Fibroblast of lung (primary cell): ENCODE measurements around the gene SERPINB2.

Experiments used
- EZH2 ChIP-seq: IDR thresholded peaks from 2 replicates; pipeline ENCODE4 v1.5.1; 2012; ENCODE audit warnings: low read length, control low read depth, mild to moderate bottlenecking; ENCODE audit errors: missing control alignments
- TF ChIP-seq, protein P1 (sequence below), 2 donors: IDR thresholded peaks in 1 of 2; conservative IDR thresholded peaks in 1 of 2; 1 replicate in 1 of 2; 2 replicates in 1 of 2; pipeline ENCODE4 v1.5.1; 2011 to 2012; ENCODE audit warnings: low read length in 2 of 2, control low read depth in 1 of 2, inconsistent platforms in 1 of 2, low read depth in 1 of 2, mild to moderate bottlenecking in 1 of 2

DNA sequence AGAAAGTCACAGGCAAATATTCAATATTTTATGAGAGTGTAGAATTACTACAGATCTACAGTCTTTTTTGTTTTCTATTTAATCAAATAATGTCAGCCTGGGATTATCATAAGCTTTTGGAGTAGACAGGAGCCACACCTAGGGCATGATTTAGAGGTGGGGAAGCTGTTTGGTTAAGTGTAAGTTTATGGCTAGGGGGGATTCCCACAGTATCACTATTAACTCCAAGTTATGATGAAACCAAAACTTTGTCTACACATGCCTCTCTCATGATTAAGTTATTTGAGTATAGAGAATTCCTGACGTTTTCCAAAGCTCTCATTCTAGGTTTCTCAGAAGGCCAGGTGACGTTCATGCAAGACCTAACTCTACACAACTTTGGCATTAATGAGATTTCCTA is 22.4 kb downstream of the SERPINB2 start:
- TF ChIP-seq, protein P1, sequence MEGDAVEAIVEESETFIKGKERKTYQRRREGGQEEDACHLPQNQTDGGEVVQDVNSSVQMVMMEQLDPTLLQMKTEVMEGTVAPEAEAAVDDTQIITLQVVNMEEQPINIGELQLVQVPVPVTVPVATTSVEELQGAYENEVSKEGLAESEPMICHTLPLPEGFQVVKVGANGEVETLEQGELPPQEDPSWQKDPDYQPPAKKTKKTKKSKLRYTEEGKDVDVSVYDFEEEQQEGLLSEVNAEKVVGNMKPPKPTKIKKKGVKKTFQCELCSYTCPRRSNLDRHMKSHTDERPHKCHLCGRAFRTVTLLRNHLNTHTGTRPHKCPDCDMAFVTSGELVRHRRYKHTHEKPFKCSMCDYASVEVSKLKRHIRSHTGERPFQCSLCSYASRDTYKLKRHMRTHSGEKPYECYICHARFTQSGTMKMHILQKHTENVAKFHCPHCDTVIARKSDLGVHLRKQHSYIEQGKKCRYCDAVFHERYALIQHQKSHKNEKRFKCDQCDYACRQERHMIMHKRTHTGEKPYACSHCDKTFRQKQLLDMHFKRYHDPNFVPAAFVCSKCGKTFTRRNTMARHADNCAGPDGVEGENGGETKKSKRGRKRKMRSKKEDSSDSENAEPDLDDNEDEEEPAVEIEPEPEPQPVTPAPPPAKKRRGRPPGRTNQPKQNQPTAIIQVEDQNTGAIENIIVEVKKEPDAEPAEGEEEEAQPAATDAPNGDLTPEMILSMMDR (conservative IDR thresholded peaks at IDR 0.05 in 1 of 2, IDR thresholded peaks at IDR 0.05 in 1 of 2; ENCODE audit: low read depth in 1 of 2, low read length in 2 of 2) = no peak
- no peak for TF ChIP-seq EZH2
